Activated CD4-positive, CD25-positive, alpha-beta regulatory T cell treated with anti-CD3 and anti-CD28 coated beads, Interleukin-2, amount 50 U/mL, for 16 hours (primary cell): ENCODE results near the gene MAN2B2.

Experiments
- DNase-seq: peaks from one replicate; pipeline ENCODE4 v3.0.0-alpha.2; 2020; ENCODE audit warnings: low read depth, low spot score

Gene MAN2B2

GRCh38 chr4:6595897-6596537 is 21.0 kb downstream of the MAN2B2 start:
- DNase-seq = no peak

GRCh38 chr4:6596948-6597347 is 22.0 kb downstream of the MAN2B2 start:
- DNase-seq = no peak

- DNase-seq = no peak
Measured at GRCh38 chr4:6598127-6598526, 23.1 kb downstream of the MAN2B2 start.

- DNase-seq = no peak
Measured at GRCh38 chr4:6598641-6599040, 23.7 kb downstream of the MAN2B2 start.

GRCh38 chr4:6601661-6602250 is 26.8 kb downstream of the MAN2B2 start:
- no peak for DNase-seq

GRCh38 chr4:6602289-6602688 is 27.3 kb downstream of the MAN2B2 start:
- no peak for DNase-seq

- DNase-seq = no peak
Measured at GRCh38 chr4:6603128-6603527, 28.1 kb downstream of the MAN2B2 start.

- DNase-seq = no peak
Measured at GRCh38 chr4:6605114-6605513, 30.1 kb downstream of the MAN2B2 start.

- no peak for DNase-seq
Measured at GRCh38 chr4:6605605-6606004, 30.6 kb downstream of the MAN2B2 start.

- DNase-seq = no peak
Measured at GRCh38 chr4:6606465-6607235, 31.7 kb downstream of the MAN2B2 start.

GRCh38 chr4:6607368-6608055 is 32.5 kb downstream of the MAN2B2 start:
- no peak for DNase-seq

- DNase-seq = no peak
Measured at GRCh38 chr4:6608758-6609414, 33.9 kb downstream of the MAN2B2 start.

- DNase-seq = no peak
Measured at GRCh38 chr4:6609415-6610079, 34.6 kb downstream of the MAN2B2 start.

GRCh38 chr4:6610856-6611430 is 36.0 kb downstream of the MAN2B2 start:
- no peak for DNase-seq

- DNase-seq = no peak
Measured at GRCh38 chr4:6612961-6613675, 38.1 kb downstream of the MAN2B2 start.

- no peak for DNase-seq
Measured at GRCh38 chr4:6613676-6614651, 39.0 kb downstream of the MAN2B2 start.

- DNase-seq = no peak
Measured at GRCh38 chr4:6614701-6615230, 39.8 kb downstream of the MAN2B2 start.

- DNase-seq = no peak
Measured at GRCh38 chr4:6616087-6616995, 41.4 kb downstream of the MAN2B2 start.
